Adrenal gland (tissue), 5 donors: ENCODE measurements around the gene UBE2O.

Experiments
- POLR2A ChIP-seq, 2 donors: fragments of 450-650 bp; IDR thresholded peaks; one replicate each; pipeline ENCODE4 v1.6.1; 2017; ENCODE audit warnings: antibody characterized with exemption in 2 of 2, mild to moderate bottlenecking in 2 of 2, moderate library complexity in 1 of 2
- TF ChIP-seq, protein P1 (sequence below), 6 experiments: fragments of 450-650 bp in 4 of 6; fragments of 200-600 bp in 2 of 6; sonication (generic) in 1 of 6; IDR thresholded peaks; 1 replicate in 5 of 6; 2 replicates in 1 of 6; pipeline versions ENCODE4 v1.5.1 to v1.8.0; 2016 to 2021; ENCODE audit warnings: antibody characterized with exemption in 6 of 6, mild to moderate bottlenecking in 2 of 6, moderate library complexity in 1 of 6
- donor health status: DM: no; HTN: no; CAD: no.

DNA sequence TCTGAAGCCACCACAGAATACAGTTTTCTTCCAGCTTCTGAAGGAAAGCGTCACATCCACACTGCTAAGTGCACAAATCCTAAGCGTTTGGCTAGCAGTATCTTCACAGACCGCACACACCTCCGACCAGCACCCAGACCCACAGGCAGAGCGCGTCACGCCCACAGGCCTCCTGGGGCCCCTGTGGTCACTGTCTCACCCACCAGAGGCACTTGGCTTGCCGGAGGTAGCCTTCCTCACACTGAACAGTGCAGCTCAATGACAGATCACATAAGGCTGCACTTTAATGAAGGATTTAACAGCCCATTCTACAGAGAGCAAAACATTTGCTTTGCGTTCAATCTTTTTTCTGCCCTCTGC is 47.4 kb downstream of the UBE2O start:
- TF ChIP-seq, protein P1, sequence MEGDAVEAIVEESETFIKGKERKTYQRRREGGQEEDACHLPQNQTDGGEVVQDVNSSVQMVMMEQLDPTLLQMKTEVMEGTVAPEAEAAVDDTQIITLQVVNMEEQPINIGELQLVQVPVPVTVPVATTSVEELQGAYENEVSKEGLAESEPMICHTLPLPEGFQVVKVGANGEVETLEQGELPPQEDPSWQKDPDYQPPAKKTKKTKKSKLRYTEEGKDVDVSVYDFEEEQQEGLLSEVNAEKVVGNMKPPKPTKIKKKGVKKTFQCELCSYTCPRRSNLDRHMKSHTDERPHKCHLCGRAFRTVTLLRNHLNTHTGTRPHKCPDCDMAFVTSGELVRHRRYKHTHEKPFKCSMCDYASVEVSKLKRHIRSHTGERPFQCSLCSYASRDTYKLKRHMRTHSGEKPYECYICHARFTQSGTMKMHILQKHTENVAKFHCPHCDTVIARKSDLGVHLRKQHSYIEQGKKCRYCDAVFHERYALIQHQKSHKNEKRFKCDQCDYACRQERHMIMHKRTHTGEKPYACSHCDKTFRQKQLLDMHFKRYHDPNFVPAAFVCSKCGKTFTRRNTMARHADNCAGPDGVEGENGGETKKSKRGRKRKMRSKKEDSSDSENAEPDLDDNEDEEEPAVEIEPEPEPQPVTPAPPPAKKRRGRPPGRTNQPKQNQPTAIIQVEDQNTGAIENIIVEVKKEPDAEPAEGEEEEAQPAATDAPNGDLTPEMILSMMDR (IDR thresholded peaks at IDR 0.05) = no peak
- TF ChIP-seq POLR2A (IDR thresholded peaks at IDR 0.05) = no peak
